Activated CD4-positive, alpha-beta T cell treated with anti-CD3 and anti-CD28 coated beads, Interleukin-2, amount 50 U/mL, for 16 hours (primary cell): ENCODE data around the gene KLK12.

ENCODE experiments used
- DNase-seq: peaks from one replicate; pipeline ENCODE4 v3.0.0-alpha.2; 2020

Gene KLK12

GRCh38 chr19:51034704-51035103, at the start of gene KLK12:
Gene KLK12, minus strand, starts transcription at chr19:51035002. Its CDS starts 381 bp downstream, at chr19:51034621.
- DNase-seq = no peak

GRCh38 chr19:51084505-51084904, 49.7 kb upstream of the KLK12 start:
- no peak for DNase-seq

- no peak for DNase-seq
Observed at GRCh38 chr19:51083783-51084182, 49.0 kb upstream of the KLK12 start.

DNA sequence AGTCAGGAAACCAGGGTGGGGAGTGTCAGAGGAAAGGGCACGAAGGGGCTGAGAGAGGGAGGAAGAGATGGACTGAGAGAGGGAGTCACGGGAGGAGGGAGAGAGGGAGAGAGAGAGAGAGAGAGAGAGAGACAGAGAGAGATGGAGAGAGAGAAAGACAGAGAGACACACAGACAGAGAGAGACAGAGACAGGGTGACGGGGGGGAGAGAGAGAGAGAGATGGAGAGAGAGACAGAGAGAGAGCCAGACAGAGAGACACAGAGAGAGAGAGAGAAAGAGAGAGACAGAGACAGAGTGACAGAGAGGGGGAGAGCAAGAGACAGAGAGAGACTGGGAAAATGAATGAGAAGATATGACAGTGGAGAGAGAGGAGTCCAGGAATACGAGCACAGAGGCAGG, 48.4 kb upstream of the KLK12 start:
- DNase-seq = no peak

DNA sequence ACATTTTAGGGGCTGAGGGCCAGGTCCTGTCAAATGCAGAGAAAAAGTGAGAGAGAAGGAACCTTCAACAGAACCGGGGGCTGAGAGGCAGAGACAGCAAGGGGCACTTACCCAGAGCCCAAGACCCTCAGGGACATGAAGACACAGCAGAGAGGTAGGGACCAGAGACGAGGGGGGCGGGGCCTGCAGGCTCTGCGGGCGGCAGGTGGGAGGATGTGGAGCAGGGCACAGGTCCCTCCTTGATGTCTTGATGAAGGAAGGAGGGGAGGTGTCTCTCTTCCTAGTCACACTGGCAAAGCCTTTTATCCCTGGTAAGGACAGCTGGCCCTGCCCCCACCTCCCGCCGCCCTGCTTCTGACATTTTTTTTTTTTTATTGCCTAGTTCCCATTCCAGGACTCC, 47.8 kb upstream of the KLK12 start, which contains the start of gene KLK14:
Gene KLK14, minus strand, starts transcription at position 277 of the 400 bp plus-strand sequence. Its CDS starts 273 bp downstream, at position 4.
- no peak for DNase-seq

GRCh38 chr19:51081476-51081875, 46.7 kb upstream of the KLK12 start:
- no peak for DNase-seq

GRCh38 chr19:51079481-51080110, 44.8 kb upstream of the KLK12 start:
- DNase-seq = no peak

- no peak for DNase-seq
Observed at GRCh38 chr19:51078731-51079130, 43.9 kb upstream of the KLK12 start.

DNA sequence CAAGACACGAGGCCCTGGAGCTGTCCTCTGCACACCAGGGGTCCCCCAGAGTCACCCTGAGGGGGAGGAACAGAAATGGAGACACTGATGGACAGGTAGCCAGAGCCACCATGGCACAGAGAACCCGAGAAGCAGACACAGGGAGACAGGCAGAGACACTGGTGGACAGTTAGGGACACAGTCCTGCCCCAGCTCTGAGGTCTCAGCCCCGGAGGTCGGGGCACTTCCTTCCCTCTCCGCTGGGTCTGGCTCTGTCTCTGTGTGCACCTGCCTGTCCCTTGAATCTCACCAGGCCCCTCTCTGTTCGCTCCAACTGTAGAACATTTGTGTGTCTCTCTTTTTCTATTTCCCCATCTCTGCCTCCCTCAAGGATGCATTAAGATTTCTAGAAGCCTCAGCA, 43.3 kb upstream of the KLK12 start:
- DNase-seq = no peak

GRCh38 chr19:51076631-51077213, 41.9 kb upstream of the KLK12 start:
- DNase-seq = no peak

DNA sequence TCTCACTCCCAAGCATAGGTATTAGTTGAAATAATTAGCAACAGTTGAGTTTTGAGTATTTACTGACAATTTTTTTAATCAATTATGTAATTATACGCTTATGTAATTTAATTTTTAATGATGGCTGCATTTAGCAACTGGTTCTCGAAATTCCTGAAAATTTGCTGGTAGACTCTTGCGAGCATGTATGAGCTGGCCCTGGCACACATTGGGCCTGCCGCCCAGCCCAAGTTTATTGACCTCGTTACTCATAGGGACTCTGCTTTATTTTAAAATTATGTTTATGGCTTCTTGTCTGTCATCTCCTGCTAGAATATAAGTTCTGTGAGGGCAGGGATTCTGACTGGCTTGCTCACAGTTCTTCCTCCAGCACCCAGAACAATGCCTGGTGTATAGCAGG, 41.2 kb upstream of the KLK12 start:
- DNase-seq = no peak

- no peak for DNase-seq
Observed at GRCh38 chr19:51071095-51071405, 36.2 kb upstream of the KLK12 start.

DNA sequence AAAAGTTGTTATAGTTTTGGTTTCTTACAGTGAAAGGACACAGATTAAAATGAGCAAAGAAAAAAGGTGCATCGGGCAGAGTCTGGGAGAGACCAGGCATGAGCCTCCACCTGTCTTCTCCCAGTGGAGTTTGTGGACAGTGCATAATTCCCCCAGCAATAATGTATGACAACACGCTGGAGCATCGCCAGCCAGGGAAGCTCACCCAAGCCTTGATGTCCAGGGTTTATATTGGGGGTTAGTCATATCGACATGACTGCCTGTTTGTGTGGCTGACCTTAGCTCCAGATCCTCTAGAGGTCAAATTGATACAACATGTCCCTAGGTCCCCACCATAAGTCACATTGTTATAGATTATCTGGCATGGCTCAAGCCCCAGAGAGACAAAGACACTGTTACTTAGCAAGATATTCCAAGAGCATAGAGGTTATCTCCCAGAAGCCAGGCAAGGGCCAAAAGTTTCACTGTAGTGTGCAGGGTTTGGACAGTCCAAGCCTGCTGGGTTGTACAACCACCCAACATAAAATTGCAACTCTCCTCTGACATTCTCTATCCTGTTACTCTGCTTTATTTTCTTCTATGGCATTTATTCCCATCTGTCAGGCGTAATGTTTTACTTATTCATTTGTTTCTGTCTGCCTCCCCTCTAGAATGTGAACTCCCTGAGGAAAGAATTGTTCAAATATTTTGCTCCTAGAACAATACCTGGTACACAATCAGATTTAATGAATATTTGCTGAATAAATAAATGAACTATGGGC, 35.7 kb upstream of the KLK12 start:
- DNase-seq = no peak

DNA sequence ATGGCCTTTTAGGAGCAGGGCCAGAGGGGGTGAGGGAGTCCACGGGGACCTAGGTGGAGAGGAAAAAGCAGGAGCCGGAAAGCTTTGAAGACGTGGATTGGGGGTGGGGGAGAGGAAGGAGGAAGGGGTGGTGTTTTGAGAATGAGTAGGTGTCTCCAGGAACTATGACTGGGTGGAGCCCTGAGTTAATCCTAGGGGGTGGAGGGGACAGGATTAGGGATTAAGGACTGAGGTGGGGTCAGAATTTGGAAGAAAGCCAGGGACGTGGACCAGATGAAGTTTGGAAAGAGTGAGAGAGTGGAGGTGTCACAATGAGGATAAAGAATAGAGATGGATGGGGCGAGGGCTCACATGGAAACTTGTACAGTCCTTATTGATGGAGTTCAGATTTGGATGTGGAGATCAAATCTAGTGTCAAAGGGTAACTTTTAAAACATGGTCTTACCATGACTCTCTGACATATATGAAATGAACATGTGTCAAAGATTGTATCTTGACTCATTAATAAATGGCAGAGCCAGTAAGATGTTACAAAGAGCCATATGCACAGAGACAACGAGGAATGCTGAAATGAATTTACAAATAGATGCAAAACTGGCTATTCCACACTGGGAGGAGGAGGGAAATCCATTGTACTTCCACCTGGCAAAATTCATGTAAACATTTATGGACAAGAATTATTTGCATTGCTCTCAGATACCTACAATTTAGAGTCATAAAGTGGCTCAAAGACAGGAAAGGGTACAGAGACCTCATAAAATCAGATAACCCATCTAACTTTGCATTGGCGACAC, 31.8 kb upstream of the KLK12 start:
- no peak for DNase-seq

DNA sequence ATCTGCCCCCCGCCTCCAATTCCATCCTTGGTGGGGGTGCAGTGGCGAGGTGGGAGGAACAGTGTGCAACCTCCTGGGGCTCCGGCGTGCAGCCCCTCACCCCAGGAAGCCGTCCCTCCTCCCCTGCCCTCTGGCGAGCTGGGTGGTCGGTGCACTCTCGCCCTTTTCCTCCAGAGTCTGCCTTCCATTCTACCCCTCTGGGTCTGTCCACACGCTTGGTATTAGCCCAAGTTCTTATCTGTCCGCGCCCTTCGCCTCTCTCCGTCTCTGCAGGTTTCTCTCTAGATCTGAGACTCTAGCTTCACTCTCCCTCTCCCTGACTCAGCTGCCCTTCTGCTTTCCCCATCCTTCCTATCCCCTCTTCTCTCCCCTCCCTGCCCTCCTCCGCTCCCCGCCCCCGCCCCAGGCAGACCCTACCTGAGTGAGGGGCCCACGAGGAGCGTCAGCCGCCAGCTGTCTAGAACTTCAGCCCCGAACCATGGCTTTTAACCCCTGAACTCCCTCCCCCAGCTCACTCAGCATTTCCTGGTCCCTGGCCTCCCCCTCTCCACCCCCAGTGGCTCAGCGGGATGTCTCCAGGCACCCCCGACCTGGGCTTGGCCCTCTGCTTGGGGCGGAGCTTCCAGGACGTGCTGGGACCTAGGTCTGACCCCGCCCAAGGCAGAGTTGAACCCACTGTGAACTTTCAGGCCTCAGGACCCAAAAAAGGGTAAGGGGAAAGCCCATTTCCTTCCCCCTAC, 30.6 kb upstream of the KLK12 start:
- DNase-seq = no peak

DNA sequence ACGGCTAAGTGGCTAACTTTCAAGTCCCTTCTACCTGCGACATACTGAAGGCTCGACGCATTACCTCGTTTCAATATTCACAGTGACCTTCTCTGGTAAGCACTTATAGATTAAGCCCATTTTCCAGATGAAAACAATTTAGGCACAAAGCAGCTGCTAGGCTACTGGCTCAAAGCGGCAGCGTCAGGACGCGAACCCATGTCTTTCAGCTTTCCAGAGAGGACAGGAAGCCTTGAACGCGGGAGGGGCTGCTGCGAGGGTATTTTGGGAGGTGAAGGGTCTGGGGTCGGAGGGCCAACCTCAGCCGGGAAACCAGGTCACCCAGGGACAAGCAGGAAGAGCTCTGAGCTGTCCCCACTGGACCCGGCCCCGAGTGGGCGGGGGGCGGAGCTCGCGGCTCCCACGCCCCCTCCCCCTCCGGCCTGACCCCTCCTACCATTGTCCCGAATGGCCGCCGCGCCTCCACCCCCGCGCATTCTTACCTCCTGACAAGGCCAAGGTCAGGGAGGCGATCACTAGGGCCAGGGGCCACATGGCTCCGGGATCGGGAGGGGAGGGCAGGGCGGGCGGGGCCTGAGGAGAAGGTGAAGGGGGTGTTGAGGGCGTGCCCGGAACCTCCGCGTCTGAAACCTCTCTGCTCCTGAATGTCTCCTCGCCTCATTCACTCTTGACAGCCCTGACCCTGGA, 29.9 kb upstream of the KLK12 start, which contains the start of gene KLK13:
Gene KLK13, minus strand, starts transcription at position 559 of the 687 bp plus-strand sequence. Its CDS starts 25 bp downstream, at position 534.
- no peak for DNase-seq

- DNase-seq = no peak
Observed at GRCh38 chr19:51063664-51064063, 28.9 kb upstream of the KLK12 start.

- DNase-seq = no peak
Observed at GRCh38 chr19:51060973-51061372, 26.2 kb upstream of the KLK12 start.

- DNase-seq = no peak
Observed at GRCh38 chr19:51060336-51060735, 25.5 kb upstream of the KLK12 start.

GRCh38 chr19:51059715-51060114, 24.9 kb upstream of the KLK12 start:
- no peak for DNase-seq

- no peak for DNase-seq
Observed at GRCh38 chr19:51055866-51056265, 21.1 kb upstream of the KLK12 start.

DNA sequence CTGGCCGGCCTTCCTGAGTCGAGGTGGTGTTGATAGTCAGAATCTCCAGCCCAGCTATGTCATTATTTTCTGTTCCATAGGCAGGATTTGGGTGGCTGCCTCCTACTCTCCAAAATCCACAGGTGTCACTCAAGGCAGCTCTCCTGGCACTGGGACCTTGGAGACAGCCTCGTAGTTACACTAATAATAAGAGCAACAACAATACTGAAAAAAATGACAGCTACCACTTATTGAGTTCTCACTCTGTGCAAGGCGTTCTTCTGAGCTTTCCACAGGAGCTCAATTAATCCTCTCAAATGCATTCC, 12.2 kb upstream of the KLK12 start:
- no peak for DNase-seq
